A549 treated with AZD9567 at 1 μM for 4 hours (cell line): ENCODE measurements around the gene MRPS14. TPM values are rescaled to one million over a fixed set of nuclear protein-coding genes. Genes with fewer than 3 reads are reported as not detected.

Experiments used
- total RNA-seq: library from RNA; stranded (reverse); fragments of 200-300 nt; extraction: Qiagen RNA extraction; gene quantifications from 5 replicates; pipeline ENCODE4 v1.2.3, GENCODE V29; 2022; ENCODE audit not compliant: insufficient read depth

MRPS14 gene
- total RNA-seq: 12.5 to 25.9 TPM (median 25.4 TPM) in 5 replicates

GRCh38 chr1:175023043-175023921, at the start of gene MRPS14:
TSS of gene MRPS14 (minus strand) at chr1:175023425. CDS start at chr1:175023408, 17 bp downstream.

GRCh38 chr1:175067362-175068106, 44.3 kb upstream of the MRPS14 start, which contains the start of gene TNN:
TSS of gene TNN (plus strand) at chr1:175067833. CDS start at chr1:175077419, 9,586 bp downstream.

GRCh38 chr1:174999936-175000696, 23.1 kb downstream of the MRPS14 start, which contains the start of gene CACYBP:
TSS of gene CACYBP (plus strand) at chr1:174999947. CDS start at chr1:175000181, 234 bp downstream.

Other genes with a start within 250 kb of the MRPS14 start
- 158 to 311 TPM (median 167 TPM) in 5 replicates for gene CACYBP, start 23.5 kb downstream of the MRPS14 start, total RNA-seq
- 0.02 TPM in 3 of 5 replicates, not detected in the others for gene TNN, start 44.4 kb upstream of the MRPS14 start, total RNA-seq
- 0.49 to 1.1 TPM (median 0.93 TPM) in 4 of 5 replicates, not detected in the other for gene KIAA0040, start 169.4 kb upstream of the MRPS14 start, total RNA-seq